Neural progenitor cell (in vitro differentiated cells): Measurements from ENCODE around the gene TBC1D4. TPM values are rescaled to one million over a fixed set of nuclear protein-coding genes. Genes with fewer than 3 reads are reported as not detected.
A peak's percentile ranks its signal among the peaks of the same experiment; 100 is the strongest.

Source experiments
- DNase-seq: peaks from one replicate; pipeline ENCODE4 v3.0.0-alpha.2; 2016; ENCODE audit warnings: low spot score
- H2AFZ ChIP-seq: fragments of 200-600 bp; sonication (generic); replicated peaks from 2 replicates; pipeline ENCODE4 v1.6.1; 2016; ENCODE audit warnings: antibody characterized with exemption
- H3F3A ChIP-seq: fragments of 200-600 bp; sonication (generic); 2 replicates; pipeline ENCODE4 v1.6.1; 2016; ENCODE audit warnings: antibody characterized with exemption, low read depth
- H3K27ac ChIP-seq: fragments of 200-600 bp; sonication (generic); 2 replicates; pipeline ENCODE4 v1.5.1; 2016; ENCODE audit warnings: mild to moderate bottlenecking
- H3K27me3 ChIP-seq: fragments of 200-600 bp; sonication (generic); 2 replicates; pipeline ENCODE4 v1.6.1; 2016; ENCODE audit warnings: mild to moderate bottlenecking, moderate library complexity
- H3K36me3 ChIP-seq: fragments of 200-600 bp; sonication (generic); 2 replicates; pipeline ENCODE4 v1.5.1; 2016
- H3K4me1 ChIP-seq: fragments of 200-600 bp; sonication (generic); 2 replicates; pipeline ENCODE4 v1.6.1; 2016; ENCODE audit warnings: mixed run types
- H3K4me2 ChIP-seq: fragments of 200-600 bp; sonication (generic); 2 replicates; pipeline ENCODE4 v1.6.1; 2016
- H3K4me3 ChIP-seq: fragments of 200-600 bp; sonication (generic); 2 replicates; pipeline ENCODE4 v1.5.1; 2016
- H3K79me2 ChIP-seq: fragments of 200-600 bp; sonication (generic); 2 replicates; pipeline ENCODE4 v1.6.1; 2016; ENCODE audit warnings: low read depth
- H3K9ac ChIP-seq: fragments of 200-600 bp; sonication (generic); 2 replicates; pipeline ENCODE4 v1.6.1; 2016
- H3K9me3 ChIP-seq: fragments of 200-600 bp; sonication (generic); 2 replicates; pipeline ENCODE4 v1.5.1; 2016; ENCODE audit warnings: low read depth
- H4K20me1 ChIP-seq: fragments of 200-600 bp; sonication (generic); 2 replicates; pipeline ENCODE4 v1.6.1; 2016; ENCODE audit warnings: low read depth
- H3K27ac Mint-ChIP-seq: 3 replicates; pipeline ENCODE4 v1.8.0; 2021; ENCODE audit warnings: mixed read lengths
- H3K27me3 Mint-ChIP-seq: 2 replicates; pipeline ENCODE4 v1.8.0; 2022; ENCODE audit warnings: low read depth, mild to moderate bottlenecking, inconsistent platforms, moderate library complexity, mixed read lengths; ENCODE audit not compliant: insufficient read depth
- H3K36me3 Mint-ChIP-seq: 3 replicates; pipeline ENCODE4 v1.8.0; 2021; ENCODE audit warnings: mixed read lengths
- H3K4me1 Mint-ChIP-seq: 3 replicates; pipeline ENCODE4 v1.8.0; 2021; ENCODE audit warnings: mixed read lengths
- H3K4me3 Mint-ChIP-seq: 3 replicates; pipeline ENCODE4 v1.8.0; 2021; ENCODE audit warnings: mild to moderate bottlenecking, moderate library complexity, mixed read lengths
- H3K9me3 Mint-ChIP-seq: 3 replicates; pipeline ENCODE4 v1.8.0; 2020; ENCODE audit warnings: mixed read lengths
- CTCF ChIP-seq: fragments of 200-600 bp; sonication (generic); IDR thresholded peaks from 2 replicates; pipeline ENCODE4 v1.5.1; 2017; ENCODE audit warnings: antibody characterized with exemption, mild to moderate bottlenecking
- EZH2 ChIP-seq: fragments of 200-600 bp; sonication (generic); IDR thresholded peaks from 2 replicates; pipeline ENCODE4 v1.6.1; 2017; ENCODE audit warnings: antibody characterized with exemption, mild to moderate bottlenecking, moderate library complexity
- EZH2phosphoT487 ChIP-seq: fragments of 200-600 bp; sonication (generic); IDR thresholded peaks from 2 replicates; pipeline ENCODE4 v1.6.1; 2017; ENCODE audit warnings: antibody characterized with exemption
- total RNA-seq: library from RNA; depleted of rRNA; stranded (reverse); fragments of >200 nt; gene quantifications from 2 replicates; pipeline ENCODE4 v1.2.3, GENCODE V29; 2015; ENCODE audit warnings: low replicate concordance

Gene TBC1D4
- total RNA-seq, 1 donor from 2014 or later: 14.3 TPM

GRCh38 chr13:75258159-75258782 is 223.7 kb downstream of the TBC1D4 start:
- peak; percentile 47 for DNase-seq
- Mint-ChIP-seq H3K4me3 (no peak overlapping the region), H3K27me3 (no peaks in the 10 kb centered on the region), H3K27ac (no peak overlapping the region), H3K36me3 (no peaks in the 10 kb centered on the region), H3K4me1 (peaks cover 4% of the 10 kb centered on the region), H3K9me3 (no peaks in the 10 kb centered on the region)
- H3F3A ChIP-seq: no peaks in the 10 kb centered on the region
- peak; percentile 77 for TF ChIP-seq CTCF
- no peak for TF ChIP-seq EZH2phosphoT487
- no peak overlapping the region for H2AFZ ChIP-seq
- H3K27me3 ChIP-seq: no peaks in the 10 kb centered on the region
- H3K27ac ChIP-seq: no peak overlapping the region
- no peaks in the 10 kb centered on the region for H3K79me2 ChIP-seq
- H3K9ac ChIP-seq: no peak overlapping the region
- no peaks in the 10 kb centered on the region for H3K36me3 ChIP-seq
- H3K4me2 ChIP-seq: no peak overlapping the region
- H3K4me1 ChIP-seq: no peaks in the 10 kb centered on the region
- H4K20me1 ChIP-seq: no peaks in the 10 kb centered on the region
- no peak overlapping the region for H3K4me3 ChIP-seq
- no peaks in the 10 kb centered on the region for H3K9me3 ChIP-seq

DNA sequence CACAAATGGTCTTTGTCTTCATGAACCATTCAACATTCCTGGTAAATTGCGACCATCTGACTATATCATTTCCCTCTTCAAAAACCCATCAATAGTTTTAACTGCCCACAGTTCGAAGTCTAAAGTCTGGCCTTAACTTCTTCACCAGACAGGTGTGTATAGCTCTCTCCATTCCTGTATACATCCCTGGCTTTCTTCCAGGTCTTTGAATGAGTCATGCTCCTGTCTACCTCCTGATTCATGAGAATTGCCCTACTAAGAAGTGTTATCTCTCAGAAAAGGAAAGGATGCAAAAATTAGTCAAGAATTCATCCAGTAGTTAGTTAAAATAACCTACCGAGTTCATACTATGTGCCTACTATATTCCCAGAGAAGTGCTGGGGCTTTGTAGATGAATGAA is 225.0 kb downstream of the TBC1D4 start:
- DNase-seq: no peak
- no peak overlapping the region for H3K9ac ChIP-seq
- no peaks in the 10 kb centered on the region for H3K27me3 ChIP-seq
- no peak overlapping the region for H3K27ac ChIP-seq
- H3K36me3 ChIP-seq: no peaks in the 10 kb centered on the region
- H3K4me3 ChIP-seq: no peak overlapping the region
- H3K36me3 Mint-ChIP-seq: no peaks in the 10 kb centered on the region
- no peak overlapping the region for H3K27ac Mint-ChIP-seq
- TF ChIP-seq CTCF (no peak), EZH2phosphoT487 (no peak), EZH2 (no peak)
- no peaks in the 10 kb centered on the region for H3F3A ChIP-seq
- H3K79me2 ChIP-seq: no peaks in the 10 kb centered on the region
- no peaks in the 10 kb centered on the region for H3K27me3 Mint-ChIP-seq
- H3K4me3 Mint-ChIP-seq: no peak overlapping the region
- H2AFZ ChIP-seq: no peak overlapping the region
- H3K4me1 ChIP-seq: no peaks in the 10 kb centered on the region
- H3K4me1 Mint-ChIP-seq: peaks cover 6% of the 10 kb centered on the region
- no peaks in the 10 kb centered on the region for H3K9me3 Mint-ChIP-seq
- H4K20me1 ChIP-seq: no peaks in the 10 kb centered on the region
- no peak overlapping the region for H3K4me2 ChIP-seq
- H3K9me3 ChIP-seq: no peaks in the 10 kb centered on the region

GRCh38 chr13:75255653-75256052 is 226.3 kb downstream of the TBC1D4 start:
- Histone ChIP-seq H3K79me2 (no peaks in the 10 kb centered on the region), H3K9ac (no peak overlapping the region), H3F3A (no peaks in the 10 kb centered on the region), H3K4me1 (no peaks in the 10 kb centered on the region), H3K27ac (no peak overlapping the region), H3K36me3 (no peaks in the 10 kb centered on the region), H4K20me1 (no peaks in the 10 kb centered on the region), H3K9me3 (no peaks in the 10 kb centered on the region), H3K4me2 (no peak overlapping the region), H3K27me3 (no peaks in the 10 kb centered on the region), H2AFZ (no peak overlapping the region), H3K4me3 (no peak overlapping the region)
- Mint-ChIP-seq H3K36me3 (no peaks in the 10 kb centered on the region), H3K4me1 (peaks cover 6% of the 10 kb centered on the region), H3K27ac (no peak overlapping the region), H3K4me3 (no peak overlapping the region), H3K27me3 (peaks cover 4% of the 10 kb centered on the region), H3K9me3 (no peaks in the 10 kb centered on the region)
- DNase-seq: no peak
- TF ChIP-seq CTCF (no peak), EZH2phosphoT487 (no peak), EZH2 (no peak)
